ENCODE measurements around the gene PSMB9. TPM values are rescaled to one million over a fixed set of nuclear protein-coding genes. Genes with fewer than 3 reads are reported as not detected.

The PSMB9 gene
- total RNA-seq, 1 donor from 2014 or later, result 11.7 TPM

DNA sequence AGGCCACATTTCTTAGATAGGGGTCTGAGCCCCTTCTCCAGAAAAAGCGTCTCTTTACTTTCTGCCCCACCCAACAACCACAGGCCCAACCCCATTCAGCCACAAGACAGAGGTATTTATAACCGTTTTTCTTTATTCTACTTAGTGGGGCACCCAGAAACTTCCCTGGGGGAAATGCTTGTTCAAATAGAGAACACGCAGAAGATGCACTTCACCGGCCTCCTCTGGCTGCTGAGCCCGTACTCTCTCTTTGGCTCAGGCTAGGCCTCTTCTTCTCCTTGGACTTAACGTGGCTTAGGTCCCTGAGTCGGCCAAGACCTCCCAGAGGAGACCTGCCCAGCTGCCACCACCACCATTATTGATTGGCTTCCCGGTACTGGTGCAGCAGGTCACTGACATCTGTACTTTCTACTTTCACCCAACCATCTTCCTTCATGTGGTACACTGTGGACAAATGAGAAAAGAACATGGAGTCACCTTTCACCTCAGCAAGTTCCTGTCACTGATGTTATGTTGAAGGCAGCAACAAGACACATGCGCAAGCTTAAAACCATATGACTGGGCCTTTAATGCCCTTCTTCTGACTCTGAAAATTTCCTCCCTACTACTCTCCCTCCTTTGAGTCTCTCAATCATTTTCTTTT, 13.3 kb upstream of the PSMB9 start:
- no peak for ATAC-seq

DNA sequence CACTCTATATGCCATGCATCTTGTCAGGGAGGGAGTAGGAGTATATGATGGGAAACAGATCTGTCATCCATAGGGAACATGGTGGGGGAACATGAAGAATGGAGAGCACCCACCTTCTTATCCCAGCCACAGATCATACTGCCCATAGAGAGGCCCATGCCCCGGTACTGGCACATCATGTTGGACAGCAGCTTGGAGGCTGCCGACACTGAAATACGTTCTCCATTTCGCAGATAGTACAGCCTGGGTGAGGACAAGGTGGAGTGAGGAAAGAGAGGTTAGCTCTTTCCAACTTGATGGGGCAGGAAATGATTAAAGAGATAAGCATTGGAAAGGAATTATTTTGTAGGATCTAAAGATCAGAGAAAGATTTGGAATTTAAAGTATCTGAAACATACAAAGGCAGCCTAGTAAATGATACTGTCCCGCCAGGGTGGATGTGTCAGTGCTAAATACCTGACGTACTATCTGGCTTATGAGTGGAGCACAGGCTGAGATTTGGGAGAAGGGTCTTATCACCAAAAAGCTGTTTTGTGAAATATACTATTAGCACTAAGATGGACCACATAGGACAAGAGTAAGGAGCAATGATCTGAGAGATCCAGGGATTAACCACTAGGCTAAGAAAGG, 11.9 kb upstream of the PSMB9 start:
- no peak for ATAC-seq

DNA sequence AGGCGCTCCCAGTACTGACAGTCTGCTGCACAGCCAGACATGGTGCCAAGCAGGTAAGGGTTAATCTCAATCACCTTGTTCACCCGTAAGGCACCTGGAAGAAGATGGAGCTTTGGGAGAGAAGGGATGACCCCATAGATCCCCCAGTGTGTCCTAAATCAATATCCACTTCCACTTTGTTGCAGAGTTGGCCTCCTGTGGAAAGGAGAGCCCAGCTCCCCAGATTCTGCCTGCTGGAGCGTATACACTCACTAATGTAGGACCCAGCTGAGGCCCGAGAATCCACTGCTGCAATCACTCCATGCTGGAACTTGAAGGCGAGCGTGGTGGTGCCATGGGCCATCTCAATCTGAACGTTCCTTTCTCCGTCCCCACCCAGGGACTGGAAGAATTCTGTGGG, 11.3 kb upstream of the PSMB9 start:
- ATAC-seq, result no peak

DNA sequence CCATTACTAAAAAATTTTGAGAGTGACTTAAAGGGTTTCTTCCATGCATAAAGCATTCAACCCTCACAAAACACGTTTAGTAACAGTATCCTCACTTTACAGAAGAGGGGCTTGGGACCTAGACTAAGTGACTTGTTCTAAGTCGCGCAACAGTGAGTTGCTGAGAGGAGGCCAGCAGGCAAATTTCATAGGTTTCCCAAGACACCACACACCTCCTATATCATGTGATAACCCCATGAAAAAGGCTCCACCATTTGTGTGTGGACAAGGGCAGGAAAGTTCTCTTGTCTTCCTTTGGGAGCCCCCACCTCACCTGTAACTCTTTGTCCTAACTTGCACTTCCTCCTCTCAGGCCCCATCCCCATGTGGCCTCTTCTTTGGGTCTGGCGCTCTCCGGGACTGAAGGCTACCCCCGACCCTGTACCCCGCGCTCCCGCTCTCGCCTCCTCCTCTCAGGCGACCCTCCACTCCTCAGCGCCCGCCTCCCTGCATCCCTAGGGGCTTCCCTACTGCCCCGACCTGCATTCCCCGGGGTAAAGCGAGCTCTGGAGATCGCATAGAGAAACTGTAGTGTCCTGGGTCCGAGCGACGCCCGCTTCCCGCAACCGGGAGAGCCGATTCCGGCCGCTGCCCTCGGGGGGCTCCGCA, 10.5 kb upstream of the PSMB9 start:
- ATAC-seq, result no peak

DNA sequence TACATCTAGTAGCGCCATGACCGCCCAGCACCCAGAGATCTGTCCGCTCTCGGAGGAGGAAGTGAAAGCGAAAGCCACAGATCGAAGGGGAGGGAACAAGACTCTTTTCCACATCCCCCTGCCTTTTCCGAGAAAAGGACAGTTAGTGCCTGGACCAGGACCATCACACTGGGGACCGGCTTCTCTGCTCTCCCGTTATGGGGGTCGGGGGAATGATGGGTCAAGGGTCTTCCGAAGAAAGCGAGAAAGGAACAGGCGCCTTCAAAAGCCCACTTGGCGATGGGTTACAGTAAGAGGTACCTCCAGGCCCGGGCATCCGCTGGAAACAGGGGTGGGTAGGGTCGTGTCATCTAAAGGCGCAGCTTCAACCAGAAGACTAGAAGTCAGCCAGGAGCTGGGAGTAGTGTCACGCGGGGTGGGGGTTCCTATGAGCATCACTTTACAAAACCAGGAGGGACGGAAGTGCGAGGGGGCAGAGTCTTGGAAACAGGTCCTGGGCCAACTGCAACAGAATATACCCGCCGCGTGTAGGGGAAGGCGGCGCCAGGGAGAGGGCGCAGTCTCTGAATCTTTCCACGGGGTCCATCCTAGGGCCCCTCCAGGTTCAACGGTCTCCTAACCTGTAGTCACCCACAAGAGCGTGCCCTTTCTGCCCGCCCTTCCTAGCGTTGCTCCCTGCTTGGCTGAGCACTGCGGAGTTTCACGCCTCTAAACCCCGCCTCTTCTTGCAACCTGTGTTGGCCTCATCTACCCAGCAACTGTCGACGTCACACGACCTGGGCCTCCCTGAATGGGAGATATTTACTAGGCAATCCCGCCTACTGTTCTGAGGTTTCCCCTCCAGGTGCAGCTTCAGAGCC, 9.8 kb upstream of the PSMB9 start, which contains the start of gene PSMB8:
Gene PSMB8 (minus strand): TSS at position 69 of the 860 bp plus-strand sequence. CDS start 51 bp downstream, at position 18.
- peak; percentile 97 for ATAC-seq

DNA sequence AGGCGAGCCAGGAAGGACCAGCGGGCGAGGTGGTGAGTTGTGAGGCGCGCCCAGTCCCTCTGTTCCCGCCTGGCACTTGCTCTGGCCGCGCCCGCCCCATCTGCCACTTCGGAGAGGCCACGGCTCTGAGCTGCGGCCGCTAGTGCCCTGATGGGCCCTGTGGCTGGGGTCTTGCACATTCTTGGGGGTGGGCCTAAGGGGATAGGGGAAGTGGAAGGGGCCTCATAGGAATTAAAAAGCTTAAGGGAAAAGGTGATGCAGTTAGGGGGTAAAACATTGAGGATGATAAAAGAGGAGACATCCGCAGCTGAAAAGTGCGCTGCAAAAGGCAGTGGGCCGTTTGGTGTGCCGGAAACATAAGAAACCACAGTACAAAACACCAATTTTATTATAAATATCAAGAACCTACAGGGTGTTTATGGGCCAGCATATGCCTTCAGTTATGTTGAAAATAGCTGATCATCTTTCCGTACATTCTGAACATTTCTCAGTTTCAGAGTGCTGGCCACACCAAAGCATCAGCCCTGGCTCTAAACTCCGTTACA, 9.1 kb upstream of the PSMB9 start:
- no peak for ATAC-seq

DNA sequence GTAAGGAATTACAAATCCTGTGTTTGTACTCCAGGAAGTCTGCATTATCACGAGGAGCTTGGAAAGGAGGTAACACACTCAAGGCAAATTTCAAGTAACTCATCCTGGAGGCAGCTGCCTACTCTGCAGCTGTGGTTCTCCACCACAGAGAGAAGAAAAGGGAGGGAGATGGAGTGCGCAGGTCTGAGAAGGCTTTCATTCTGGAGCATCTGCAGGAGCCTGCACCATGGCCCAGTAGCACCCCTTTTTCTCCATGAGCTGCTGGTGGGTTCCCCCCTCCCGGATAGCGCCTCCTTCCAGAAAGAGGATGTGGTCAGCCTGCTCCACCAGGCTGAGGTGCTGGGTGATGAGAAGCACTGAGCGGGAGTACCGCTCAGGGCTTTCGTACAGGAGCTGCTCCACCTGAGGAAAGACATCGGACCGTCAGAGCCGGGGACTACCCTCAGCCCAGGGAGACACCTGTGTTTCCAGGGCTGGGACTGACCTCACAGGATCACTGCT, 8.6 kb upstream of the PSMB9 start:
- ATAC-seq, result no peak

DNA sequence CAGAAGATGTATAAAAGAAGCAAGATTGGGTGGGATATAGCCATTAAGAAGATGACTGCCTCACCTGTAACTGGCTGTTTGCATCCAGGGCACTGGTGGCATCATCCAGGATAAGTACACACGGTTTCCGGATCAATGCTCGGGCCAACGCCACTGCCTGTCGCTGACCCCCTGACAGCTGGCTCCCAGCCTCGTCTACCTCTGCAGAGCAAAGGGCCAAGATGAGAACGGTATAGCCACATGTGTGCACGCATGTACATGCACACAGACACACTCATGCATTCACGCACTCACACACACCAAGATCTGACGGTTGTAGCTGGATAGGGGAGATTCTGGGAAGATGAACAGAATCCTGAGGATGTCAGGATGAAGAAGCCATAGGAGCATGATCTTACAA, 7.0 kb upstream of the PSMB9 start:
- no peak for ATAC-seq

DNA sequence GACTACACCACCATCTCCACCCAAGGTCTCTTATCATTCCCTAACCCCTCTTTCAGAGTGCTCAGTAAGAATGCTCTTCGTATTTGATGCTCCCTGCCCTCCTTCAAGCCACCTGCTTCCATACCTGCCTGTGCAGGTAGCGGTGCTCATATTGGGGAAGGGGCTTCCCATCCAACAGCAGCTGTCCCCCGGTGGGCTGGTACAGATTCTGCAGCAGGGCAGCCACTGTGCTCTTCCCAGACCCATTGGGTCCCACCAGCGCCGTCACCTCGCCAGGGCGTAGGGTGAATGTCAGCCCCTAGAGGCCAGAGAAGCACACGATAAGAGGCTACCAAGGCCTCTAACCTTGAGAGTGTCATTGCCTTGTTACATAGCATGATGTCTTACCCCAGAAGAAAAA, 6.2 kb upstream of the PSMB9 start:
- no peak for ATAC-seq

DNA sequence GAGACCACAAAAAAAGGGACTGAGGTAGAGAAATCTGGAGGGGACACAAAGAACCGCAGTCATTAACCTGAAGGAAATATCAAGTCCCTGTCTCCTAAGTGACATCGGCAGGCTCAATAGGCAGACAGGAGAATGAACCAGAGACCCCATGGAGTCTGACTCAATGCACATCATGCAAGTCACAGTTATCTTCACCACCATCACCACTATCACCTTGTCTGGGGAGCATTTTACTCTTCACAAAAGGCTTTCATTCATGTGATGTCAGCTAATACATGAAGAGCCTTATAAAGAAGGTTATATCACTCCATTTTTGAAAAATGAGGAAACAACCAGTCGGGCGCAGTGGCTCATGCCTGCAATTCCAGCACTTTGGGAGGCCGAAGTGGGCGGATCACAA, 4.9 kb upstream of the PSMB9 start:
- ATAC-seq, result no peak

DNA sequence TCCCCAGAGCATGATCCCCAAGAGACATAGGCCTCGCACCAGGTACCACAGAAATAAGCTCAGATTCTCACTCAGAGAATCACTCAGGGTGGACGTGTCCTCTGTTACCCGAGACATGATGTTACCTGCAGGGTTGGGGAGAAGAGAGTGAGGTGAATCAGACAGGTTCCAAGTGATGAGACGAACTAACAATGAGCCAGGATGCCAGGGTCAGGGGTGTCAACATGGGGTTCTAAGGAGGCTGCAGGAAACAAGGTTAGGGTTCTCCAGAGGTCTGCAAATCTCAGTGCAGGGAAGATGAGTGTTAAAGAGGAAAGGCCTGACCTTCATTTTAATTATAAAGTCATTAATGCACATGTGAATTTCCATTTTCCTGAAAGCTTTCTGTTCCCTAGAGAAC, 3.0 kb upstream of the PSMB9 start:
- no peak for ATAC-seq

DNA sequence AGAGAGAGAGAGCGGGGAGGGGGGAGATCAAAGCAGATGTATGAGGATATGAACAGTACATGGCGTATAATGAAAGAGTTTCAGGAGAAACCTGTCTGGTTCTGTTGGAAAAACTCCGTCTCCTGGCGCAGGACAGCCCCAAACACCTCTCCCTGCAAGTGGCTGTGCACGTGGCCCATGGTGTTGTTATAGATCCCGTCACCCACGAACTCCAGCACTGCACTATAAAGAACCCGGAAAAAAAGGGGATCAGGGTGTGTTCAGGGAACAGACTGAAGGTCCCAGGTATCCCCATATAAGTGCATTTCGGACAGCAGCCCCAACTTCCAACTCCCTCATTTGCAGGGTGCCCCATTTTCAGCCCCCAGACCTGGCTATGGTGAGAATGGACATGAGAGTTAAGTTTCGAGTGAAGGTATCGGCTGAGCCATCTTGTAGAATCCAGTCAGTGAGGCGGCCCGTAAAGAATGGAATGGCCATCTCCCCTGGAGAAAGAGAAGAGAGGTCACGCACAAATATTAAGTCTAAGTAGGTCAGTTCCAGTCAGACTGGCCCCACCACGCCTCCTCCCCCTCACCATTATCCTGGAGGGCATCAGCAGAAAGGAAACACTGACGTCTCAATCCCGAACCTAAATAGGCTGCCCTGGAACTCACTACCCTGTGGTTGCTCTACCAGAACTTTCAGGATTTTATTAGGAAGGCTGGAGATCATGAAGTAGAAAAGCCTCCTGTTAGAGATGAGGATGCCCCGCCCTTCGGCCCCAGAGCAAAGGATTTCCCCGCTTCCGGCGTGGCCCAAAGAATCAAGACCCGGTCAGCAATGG, 1.8 kb upstream of the PSMB9 start:
- no peak for ATAC-seq

DNA sequence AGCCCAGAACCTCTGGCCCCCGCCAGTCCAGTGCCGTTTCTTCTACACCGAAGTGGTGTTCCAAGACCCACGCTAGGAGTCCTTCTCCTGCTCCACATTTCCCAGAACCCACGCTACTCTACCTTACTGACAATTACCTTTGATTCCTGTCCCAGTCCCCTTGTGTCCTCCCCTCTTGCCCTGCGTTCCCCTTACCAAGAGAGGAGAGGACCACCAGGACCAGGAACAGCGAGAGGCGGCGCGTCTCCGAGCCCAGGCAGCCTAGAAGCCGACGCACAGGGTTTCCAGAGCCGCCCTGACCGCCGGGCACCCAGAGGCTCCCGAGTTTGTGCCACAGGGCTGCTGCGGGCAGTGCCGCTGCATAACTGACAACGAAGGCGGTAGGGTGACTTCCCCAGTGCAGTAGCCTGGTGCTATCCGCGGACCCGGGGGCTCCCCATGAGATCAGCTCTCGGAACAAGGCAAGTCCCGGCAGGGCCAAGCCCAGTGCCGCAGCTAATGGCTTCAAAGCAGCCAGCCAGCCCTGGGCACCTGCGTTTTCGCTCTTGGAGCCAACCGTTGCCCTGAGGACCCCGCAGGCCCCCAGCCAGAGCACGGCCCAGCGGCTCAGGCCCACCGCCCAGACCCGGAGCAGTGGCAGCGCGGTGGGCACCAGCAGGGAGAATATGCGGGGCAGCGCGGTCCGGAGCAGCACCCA, 1.0 kb upstream of the PSMB9 start:
- ATAC-seq, result peak; percentile 49

DNA sequence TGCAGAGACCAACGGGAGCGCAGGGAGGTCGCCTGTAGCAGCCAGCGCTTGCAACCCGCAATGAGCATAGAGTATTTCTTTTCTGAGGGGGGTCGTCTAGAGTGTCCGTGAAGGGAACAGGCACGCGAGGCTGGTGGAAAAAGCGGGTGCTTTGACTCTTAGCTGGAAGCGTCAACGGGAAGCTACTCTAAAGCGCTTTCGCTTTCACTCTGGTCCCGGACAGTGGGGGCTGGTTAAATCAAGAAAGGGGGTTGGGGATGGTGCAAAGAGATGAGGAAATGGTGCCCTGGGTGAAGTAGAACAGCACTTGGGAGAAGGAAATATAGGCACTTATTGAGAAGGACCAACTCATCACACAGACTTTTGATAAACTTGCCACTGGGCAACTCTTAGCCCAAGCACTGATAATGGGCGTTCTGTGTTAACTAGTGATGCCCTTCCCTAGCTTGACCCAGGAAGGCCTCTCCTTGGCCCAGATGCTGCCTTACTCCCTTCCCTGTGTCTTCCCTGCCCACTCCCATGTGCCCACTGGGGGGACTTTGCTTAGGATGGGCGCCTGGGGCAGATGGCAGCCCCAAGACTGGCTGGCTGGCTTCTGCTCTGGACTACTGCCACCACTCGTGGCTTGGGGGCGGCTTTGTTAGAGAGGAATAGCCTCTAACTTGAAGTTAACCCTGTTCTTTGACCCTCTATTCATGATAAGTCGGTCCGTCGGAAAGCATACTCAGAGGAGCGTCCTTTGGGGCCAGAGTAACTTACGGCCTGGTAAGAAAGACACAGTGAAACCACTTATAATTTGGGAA, 585 bp downstream of the PSMB9 start:
- ATAC-seq, result no peak

DNA sequence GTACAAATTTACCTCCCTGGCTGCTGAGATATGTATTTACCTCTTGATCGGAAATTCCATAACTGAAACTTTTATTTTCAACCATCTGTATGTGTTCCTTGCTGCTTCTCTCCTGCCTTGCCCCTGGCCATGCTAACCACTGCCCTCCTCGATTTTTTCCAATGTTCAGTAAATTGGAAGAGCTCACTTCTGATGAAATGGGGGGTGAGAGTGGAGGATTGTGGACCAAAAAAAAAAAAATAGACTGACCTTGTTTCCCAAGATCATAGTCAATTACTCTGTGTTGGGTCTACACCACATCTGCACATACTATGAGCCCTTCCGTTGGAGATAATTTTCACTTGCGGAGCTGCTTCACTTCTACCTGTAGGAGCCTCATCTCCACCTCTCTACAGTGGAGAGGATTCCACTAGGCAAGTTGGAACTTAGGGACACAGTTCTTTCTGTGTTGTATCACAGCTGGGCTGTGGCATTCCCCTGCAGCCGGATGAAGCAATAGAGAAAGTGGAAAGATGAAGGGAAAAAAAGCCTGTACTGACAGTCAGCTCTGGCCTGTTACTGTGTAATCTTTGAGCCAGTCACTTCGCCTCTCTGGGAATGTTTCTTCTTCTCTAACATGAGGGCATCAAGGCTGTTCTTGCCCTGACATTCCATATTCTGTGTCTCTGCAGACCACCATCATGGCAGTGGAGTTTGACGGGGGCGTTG, 1.6 kb downstream of the PSMB9 start:
- no peak for ATAC-seq

DNA sequence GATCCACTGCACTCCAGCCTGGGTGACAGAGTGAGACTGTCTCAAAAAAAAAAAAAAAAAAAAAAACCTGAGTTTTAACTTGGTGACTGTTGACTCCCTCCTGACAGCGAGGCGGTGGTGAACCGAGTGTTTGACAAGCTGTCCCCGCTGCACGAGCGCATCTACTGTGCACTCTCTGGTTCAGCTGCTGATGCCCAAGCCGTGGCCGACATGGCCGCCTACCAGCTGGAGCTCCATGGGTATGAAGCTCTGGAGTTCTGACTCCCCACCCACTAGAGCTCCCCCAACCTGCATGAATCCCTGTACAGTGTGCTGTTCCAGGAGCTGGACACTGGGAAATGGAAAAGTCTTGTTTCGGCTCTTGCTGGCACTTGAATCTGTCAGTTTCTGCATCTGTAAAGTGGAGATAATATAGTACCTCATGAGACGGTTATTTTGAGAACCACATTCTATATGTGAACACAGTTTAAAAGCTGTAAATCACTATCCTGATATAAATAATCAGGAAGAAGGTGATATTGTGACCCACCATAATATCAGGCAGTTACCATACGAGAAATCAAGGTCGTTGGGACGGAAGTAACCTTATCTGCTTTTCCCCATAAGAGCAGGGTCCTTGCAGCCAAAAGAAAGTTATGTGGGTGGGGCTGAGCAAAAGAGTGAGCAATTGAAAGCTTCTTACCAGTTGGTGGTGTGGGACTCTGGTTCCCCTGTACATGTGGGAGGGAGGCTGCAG, 3.3 kb downstream of the PSMB9 start:
- no peak for ATAC-seq

DNA sequence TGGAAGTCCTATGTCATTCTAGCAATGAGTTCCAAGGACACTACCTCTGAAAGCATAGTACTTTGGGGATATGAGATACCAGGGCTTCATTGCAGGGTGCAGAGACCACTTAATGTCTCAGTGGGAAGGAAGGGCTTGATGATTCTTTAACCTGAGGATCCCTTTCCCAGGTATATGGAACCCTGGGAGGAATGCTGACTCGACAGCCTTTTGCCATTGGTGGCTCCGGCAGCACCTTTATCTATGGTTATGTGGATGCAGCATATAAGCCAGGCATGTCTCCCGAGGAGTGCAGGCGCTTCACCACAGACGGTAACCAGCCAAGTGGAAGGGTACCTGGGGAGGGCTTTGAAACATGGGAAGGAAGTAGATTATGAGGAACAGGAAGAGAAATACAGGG, 4.2 kb downstream of the PSMB9 start:
- ATAC-seq, result no peak

DNA sequence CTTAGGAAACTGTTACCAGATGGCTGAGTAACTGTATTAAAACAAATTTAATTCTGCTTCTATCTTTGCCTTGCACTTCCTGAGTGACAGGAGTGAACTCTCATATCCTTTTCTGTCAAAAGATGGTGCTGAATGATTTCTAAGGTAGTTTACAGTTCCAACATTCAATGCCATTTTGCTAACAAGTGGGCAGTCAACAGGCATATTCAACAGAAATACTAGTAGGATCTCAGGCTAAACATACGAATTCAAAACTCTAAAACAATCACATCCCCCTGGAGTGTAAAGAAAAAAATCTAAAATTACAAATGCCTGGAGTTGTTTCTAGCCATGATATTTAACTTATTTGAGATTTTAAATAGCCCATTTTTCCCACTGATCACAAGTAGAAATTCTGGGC, 6.7 kb downstream of the PSMB9 start:
- no peak for ATAC-seq

DNA sequence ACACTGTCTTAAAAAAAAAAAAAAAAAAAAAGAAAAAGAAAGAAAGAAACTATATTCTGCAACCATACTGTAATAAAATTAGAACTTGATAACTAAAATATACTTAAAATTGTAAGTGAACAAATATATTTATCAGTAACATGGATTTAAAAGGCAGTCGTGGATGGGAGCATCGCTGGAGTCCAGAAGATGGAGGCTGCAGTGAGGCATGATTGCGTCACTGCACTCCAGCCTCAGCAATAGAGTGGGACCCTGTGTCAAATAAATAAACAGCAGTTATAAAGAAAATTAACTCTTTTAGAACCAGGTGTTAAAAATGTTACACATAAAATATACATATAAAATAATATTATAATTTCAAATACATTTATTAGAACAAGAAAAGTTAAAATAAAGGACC, 8.7 kb downstream of the PSMB9 start:
- ATAC-seq, result no peak

All from esophagus mucosa (tissue), 1 donor.